SK-N-MC (cell line): ENCODE data around the gene LRRC36.

Experiments used
- EZH2 ChIP-seq: fragments of 200-600 bp; sonication (generic); IDR thresholded peaks from one replicate; pipeline ENCODE4 v1.6.1; 2017; ENCODE audit warnings: antibody characterized with exemption
- POLR2AphosphoS5 ChIP-seq: IDR thresholded peaks from 2 replicates; pipeline ENCODE4 v1.6.1; 2012; ENCODE audit warnings: mild to moderate bottlenecking, low read depth, low read length, borderline replicate concordance

- TF ChIP-seq EZH2 = no peak
- TF ChIP-seq POLR2AphosphoS5 = no peak
These were observed 103.3 kb downstream of the LRRC36 start for GRCh38 chr16:67429799-67430503.
